Stomach (tissue), 9 donors: ENCODE data around the gene GET4. TPM values are rescaled to one million over a fixed set of nuclear protein-coding genes. Genes with fewer than 3 reads are reported as not detected.

Experiments
- DNase-seq, 2 donors: peaks; one replicate each; pipeline versions ENCODE4 v3.0.0 to v3.0.0-alpha.2; 2013 to 2019
- H3K27ac ChIP-seq, 5 donors: fragments of 200-600 bp in 4 of 5; sonication (generic) in 4 of 5; one replicate each; pipeline ENCODE4 v1.5.1; 2013 to 2019; ENCODE audit warnings: mild to moderate bottlenecking in 1 of 5, moderate library complexity in 1 of 5
- H3K27me3 ChIP-seq, 3 donors: fragments of 200-600 bp; sonication (generic); one replicate each; pipeline ENCODE4 v1.5.1; 2017 to 2019; ENCODE audit warnings: mixed run types in 1 of 3
- H3K36me3 ChIP-seq, 4 donors: fragments of 200-600 bp; sonication (generic); 1 replicate in 3 of 4; 2 replicates in 1 of 4; pipeline ENCODE4 v1.5.1; 2016 to 2019
- H3K4me1 ChIP-seq, 4 donors: fragments of 200-600 bp; sonication (generic); one replicate each; pipeline ENCODE4 v1.5.1; 2016 to 2019
- H3K4me3 ChIP-seq, 4 donors: fragments of 200-600 bp; sonication (generic) in 3 of 4; one replicate each; pipeline ENCODE4 v1.5.1; 2016 to 2019; ENCODE audit warnings: mild to moderate bottlenecking in 1 of 4
- H3K9me3 ChIP-seq, 4 donors: fragments of 200-600 bp; sonication (generic); one replicate each; pipeline ENCODE4 v1.5.1; 2016 to 2019
- EP300 ChIP-seq: sonication (generic); formaldehyde crosslinking; IDR thresholded peaks from one replicate; pipeline ENCODE4 v1.6.1; 2017; ENCODE audit warnings: antibody characterized with exemption
- POLR2A ChIP-seq, 4 donors: fragments of 450-650 bp; IDR thresholded peaks; one replicate each; pipeline ENCODE4 v1.6.1; 2016; ENCODE audit warnings: antibody characterized with exemption in 4 of 4, control low read depth in 2 of 4, mild to moderate bottlenecking in 1 of 4, moderate library complexity in 1 of 4
- POLR2AphosphoS5 ChIP-seq, 3 donors: sonication (generic); formaldehyde crosslinking; IDR thresholded peaks; one replicate each; pipeline ENCODE4 v1.6.1; 2016; ENCODE audit warnings: antibody characterized with exemption in 3 of 3
- WGBS, 5 donors: extraction: QIAGEN DNeasy Blood & Tissue Kit in 3 of 5; methylation state at CpG; one replicate each; pipeline versions ENCODE4 v1.1.5 to v1.1.7; 2013 to 2018; 5-methylcytosine and 5-hydroxymethylcytosine counted together
- intact Hi-C: fragments of 100-400 bp; cut with DNase I; formaldehyde crosslinking; loops from one replicate; pipeline ENCODE4 v1.15.1; 2023; ENCODE audit warnings: low total_unique reads
- polyA plus RNA-seq, 3 donors: library from polyadenylated mRNA; stranded (reverse); fragments of 200-250 nt; gene quantifications; one replicate each; pipeline ENCODE4 v1.2.3, GENCODE V29; 2013
- total RNA-seq, 5 donors: library from RNA; depleted of rRNA; stranded (reverse); fragments of >200 nt; gene quantifications; one replicate each; pipeline versions ENCODE4 v1.1.0 to v1.2.3, GENCODE V29; 2014 to 2016
- TF ChIP-seq, protein P1 (sequence below), 7 experiments: fragments of 450-650 bp in 4 of 7; fragments of 200-600 bp in 3 of 7; sonication (generic) in 3 of 7; IDR thresholded peaks; one replicate each; pipeline ENCODE4 v1.5.1; 2016 to 2019; ENCODE audit warnings: antibody characterized with exemption in 7 of 7, control low read depth in 2 of 7, mild to moderate bottlenecking in 1 of 7
- donor health status: healthy with polysubstance abuse.
- donor health status: Bipolar disorder and iron deficiency.
- donor health status: healthy.

GET4 gene
- total and polyA plus RNA-seq, 8 donors, result 22.4 to 140 (median 46.6) TPM

DNA sequence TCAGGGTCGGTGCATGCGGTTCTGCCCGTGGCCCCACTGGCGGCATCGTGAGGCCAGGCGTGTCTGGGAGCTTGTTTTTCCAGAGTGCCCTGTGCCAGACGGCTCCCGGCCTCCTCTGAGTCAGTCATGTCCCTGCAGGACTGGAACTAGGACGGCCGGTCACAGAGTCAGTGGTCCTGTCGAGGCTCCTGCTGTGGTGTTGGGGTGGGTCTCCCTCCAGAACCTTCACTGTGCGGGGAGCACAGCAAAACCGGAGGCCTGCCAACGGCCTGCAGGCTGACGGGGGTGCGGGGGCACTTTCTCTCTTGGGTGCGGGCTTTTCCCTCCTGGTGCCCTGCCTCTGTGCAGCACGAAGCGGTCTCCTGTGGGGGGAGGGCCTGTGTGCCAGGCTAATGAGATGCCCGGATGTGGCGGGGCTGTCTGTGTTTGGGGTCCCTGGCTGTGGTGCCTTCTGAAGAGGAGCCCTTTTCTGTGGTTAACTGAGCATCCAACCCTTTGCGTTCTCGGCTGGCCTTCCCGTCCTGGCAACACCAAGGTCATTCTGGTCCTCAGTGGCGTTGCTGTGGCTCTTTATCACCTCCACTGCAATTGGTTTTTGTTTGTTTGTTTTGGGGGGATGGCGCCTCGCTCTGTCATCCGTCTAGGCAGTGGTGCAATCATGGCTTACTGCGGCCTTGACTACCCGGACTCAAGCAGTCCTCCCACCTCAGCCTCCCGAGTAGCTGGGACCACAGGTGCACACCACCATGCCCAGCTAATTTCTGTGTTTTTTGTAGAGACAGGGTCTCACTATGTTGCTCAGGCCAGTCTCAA, 8.0 kb downstream of the GET4 start:
- peak in 1 of 2 donors; percentile 69 for DNase-seq
- H3K27me3 ChIP-seq, result no peaks in the 10 kb centered on the region
- 65 to 82% (median 69%) methylated on average over 29 to 31 of the region's 31 CpGs for WGBS, 5 donors
- intact Hi-C loops, result no loop called here
- no peaks in the 10 kb centered on the region for H3K9me3 ChIP-seq
- H3K4me3 ChIP-seq, result no peak overlapping the region
- H3K36me3 ChIP-seq, result peaks cover 31 to 48% (median 36%) of the 10 kb centered on the region in 4 donors
- peaks cover 43 to 79% (median 75%) of the 10 kb centered on the region in 4 donors for H3K4me1 ChIP-seq
- no peak for TF ChIP-seq EP300
- no peak for TF ChIP-seq POLR2AphosphoS5 (IDR thresholded peaks at IDR 0.05)
- TF ChIP-seq, protein P1, sequence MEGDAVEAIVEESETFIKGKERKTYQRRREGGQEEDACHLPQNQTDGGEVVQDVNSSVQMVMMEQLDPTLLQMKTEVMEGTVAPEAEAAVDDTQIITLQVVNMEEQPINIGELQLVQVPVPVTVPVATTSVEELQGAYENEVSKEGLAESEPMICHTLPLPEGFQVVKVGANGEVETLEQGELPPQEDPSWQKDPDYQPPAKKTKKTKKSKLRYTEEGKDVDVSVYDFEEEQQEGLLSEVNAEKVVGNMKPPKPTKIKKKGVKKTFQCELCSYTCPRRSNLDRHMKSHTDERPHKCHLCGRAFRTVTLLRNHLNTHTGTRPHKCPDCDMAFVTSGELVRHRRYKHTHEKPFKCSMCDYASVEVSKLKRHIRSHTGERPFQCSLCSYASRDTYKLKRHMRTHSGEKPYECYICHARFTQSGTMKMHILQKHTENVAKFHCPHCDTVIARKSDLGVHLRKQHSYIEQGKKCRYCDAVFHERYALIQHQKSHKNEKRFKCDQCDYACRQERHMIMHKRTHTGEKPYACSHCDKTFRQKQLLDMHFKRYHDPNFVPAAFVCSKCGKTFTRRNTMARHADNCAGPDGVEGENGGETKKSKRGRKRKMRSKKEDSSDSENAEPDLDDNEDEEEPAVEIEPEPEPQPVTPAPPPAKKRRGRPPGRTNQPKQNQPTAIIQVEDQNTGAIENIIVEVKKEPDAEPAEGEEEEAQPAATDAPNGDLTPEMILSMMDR (IDR thresholded peaks at IDR 0.05), result no peak
- TF ChIP-seq POLR2A (IDR thresholded peaks at IDR 0.05), result no peak
- peak overlapping the region in 3 of 5 donors; percentile 13 to 56 (median 16) for H3K27ac ChIP-seq

DNA sequence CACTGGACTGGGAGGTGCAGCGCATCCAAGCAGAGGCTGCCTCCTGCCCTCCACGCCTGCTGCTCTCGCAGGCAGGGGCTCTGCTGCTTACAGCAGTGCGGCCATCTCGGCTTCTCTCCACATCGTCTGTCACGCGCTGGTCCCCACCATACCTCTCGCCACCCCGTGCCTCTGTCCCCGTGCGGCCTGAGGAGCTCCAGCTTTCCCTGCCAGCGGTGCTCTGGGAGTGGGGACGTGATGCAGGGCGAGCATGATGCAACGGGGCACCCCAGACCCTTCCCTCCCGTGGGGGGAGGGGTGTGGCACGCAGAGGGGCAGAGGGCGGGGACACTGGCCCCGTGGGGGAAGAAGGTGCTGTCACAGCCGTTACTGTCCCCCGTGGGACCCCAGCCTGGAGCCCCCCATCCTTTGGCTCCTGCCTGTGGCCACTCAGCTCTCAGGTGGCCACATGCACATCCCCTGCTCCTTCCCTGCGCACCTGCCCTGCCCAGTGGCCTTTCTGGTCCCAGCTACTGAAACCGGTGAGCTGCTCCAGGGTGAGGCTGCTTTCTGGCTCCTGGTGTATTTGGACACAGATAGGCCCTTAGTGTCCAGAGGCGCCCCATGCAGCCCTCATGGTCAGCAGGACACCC, 9.0 kb downstream of the GET4 start:
- no peak for DNase-seq
- peak overlapping the region in 1 of 5 donors; percentile 45 for H3K27ac ChIP-seq
- TF ChIP-seq POLR2AphosphoS5 (IDR thresholded peaks at IDR 0.05) (no peak), EP300 (no peak), POLR2A (IDR thresholded peaks at IDR 0.05) (no peak)
- TF ChIP-seq, protein P1 (IDR thresholded peaks at IDR 0.05), result no peak
- H3K9me3 ChIP-seq, result no peaks in the 10 kb centered on the region
- intact Hi-C loops, result no loop called here
- no peak overlapping the region for H3K4me3 ChIP-seq
- WGBS, 5 donors, result 52 to 77% (median 59%) methylated on average over 16 to 25 of the region's 25 CpGs
- peaks cover 31 to 50% (median 39%) of the 10 kb centered on the region in 4 donors for H3K36me3 ChIP-seq
- no peaks in the 10 kb centered on the region for H3K27me3 ChIP-seq
- peaks cover 41 to 69% (median 66%) of the 10 kb centered on the region in 4 donors for H3K4me1 ChIP-seq

DNA sequence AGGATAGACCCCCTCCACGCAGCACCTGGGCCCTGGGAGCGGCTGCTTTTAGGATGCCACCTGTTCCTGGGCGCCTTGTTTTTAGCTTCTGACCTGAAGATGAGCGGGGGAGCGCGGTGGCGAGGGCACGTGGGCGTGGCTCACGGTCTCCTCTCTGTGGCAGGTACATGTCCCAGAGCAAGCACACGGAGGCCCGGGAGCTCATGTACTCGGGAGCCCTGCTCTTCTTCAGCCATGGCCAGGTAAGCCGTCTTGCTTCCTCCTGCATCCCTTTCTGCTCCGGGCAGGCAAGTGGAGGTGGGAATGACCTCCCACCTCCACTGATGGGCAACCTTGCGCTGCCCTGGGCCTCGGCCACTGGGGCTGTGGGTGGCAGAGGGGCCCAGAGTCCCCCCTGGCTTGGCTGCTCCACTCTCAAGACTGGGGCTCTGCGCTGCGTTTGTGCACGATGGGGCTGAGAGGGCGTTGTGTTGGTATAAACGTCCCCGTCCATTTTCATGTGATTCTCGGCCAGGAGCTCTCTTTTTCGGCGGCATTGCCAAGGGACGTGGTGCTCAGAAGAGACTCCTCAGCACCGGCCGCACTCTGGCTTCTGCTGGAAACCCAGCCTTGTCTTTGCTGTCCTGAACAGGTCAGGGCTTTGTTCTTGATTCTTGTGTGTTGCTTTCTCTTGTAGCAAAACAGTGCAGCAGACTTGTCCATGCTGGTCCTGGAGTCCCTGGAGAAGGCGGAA, 9.7 kb downstream of the GET4 start:
- H3K27ac ChIP-seq, result no peak overlapping the region
- WGBS, 5 donors, result 81 to 92% (median 88%) methylated on average over 22 to 30 of the region's 30 CpGs
- H3K27me3 ChIP-seq, result no peaks in the 10 kb centered on the region
- no peak overlapping the region for H3K4me3 ChIP-seq
- H3K4me1 ChIP-seq, result peaks cover 41 to 62% (median 59%) of the 10 kb centered on the region in 4 donors
- no peaks in the 10 kb centered on the region for H3K9me3 ChIP-seq
- no peak for DNase-seq
- intact Hi-C loops, result no loop called here
- peaks cover 38 to 57% (median 45%) of the 10 kb centered on the region in 4 donors for H3K36me3 ChIP-seq
- TF ChIP-seq, protein P1 (IDR thresholded peaks at IDR 0.05), result no peak
- TF ChIP-seq POLR2AphosphoS5 (IDR thresholded peaks at IDR 0.05), result no peak
- TF ChIP-seq EP300, result no peak
- TF ChIP-seq POLR2A (IDR thresholded peaks at IDR 0.05), result no peak
